Measurements from ENCODE around the gene MTMR3.

GRCh38 chr22:29914991-29915533 lies 32.1 kb downstream of the MTMR3 start:
- TF ChIP-seq CTCF (conservative IDR thresholded peaks at IDR 0.05; ENCODE audit: low read depth, low read length) (no peak), EZH2 (IDR thresholded peaks at IDR 0.05; ENCODE audit: low read length, unreplicated experiment) (no peak)

All from PC-3 (cell line).